Liver (tissue), 3 donors: Measurements from ENCODE around the gene LRRC46.

Experiments
- ATF3 ChIP-seq: IDR thresholded peaks from 2 replicates; pipeline ENCODE4 v1.6.1; 2016; ENCODE audit warnings: antibody characterized with exemption
- CTCF ChIP-seq: fragments of 150-350 bp; IDR thresholded peaks from 2 replicates; pipeline ENCODE4 v1.5.1; 2017; ENCODE audit warnings: improper control_type of control experiment, low read depth, low read length; ENCODE audit not compliant: missing input control
- FOXA1 ChIP-seq: IDR thresholded peaks from 2 replicates; pipeline ENCODE4 v1.6.1; 2016; ENCODE audit warnings: antibody characterized with exemption
- HNF4A ChIP-seq, 2 donors: conservative IDR thresholded peaks; 2 replicates each; pipeline ENCODE4 v1.6.1; 2016; ENCODE audit warnings: antibody characterized with exemption in 2 of 2, mild to moderate bottlenecking in 2 of 2
- JUND ChIP-seq, 2 donors: IDR thresholded peaks; 2 replicates each; pipeline ENCODE4 v1.6.1; 2016; ENCODE audit warnings: antibody characterized with exemption in 2 of 2
- MAX ChIP-seq: IDR thresholded peaks from 2 replicates; pipeline ENCODE4 v1.6.1; 2016; ENCODE audit warnings: antibody characterized with exemption
- RAD21 ChIP-seq, 2 donors: IDR thresholded peaks; 2 replicates each; pipeline ENCODE4 v1.6.1; 2016; ENCODE audit warnings: antibody characterized with exemption in 2 of 2, mild to moderate bottlenecking in 2 of 2
- REST ChIP-seq: IDR thresholded peaks from 2 replicates; pipeline ENCODE4 v1.6.1; 2016; ENCODE audit warnings: antibody characterized with exemption, mild to moderate bottlenecking
- TAF1 ChIP-seq: conservative IDR thresholded peaks from 2 replicates; pipeline ENCODE4 v1.6.1; 2016; ENCODE audit warnings: antibody characterized with exemption, mild to moderate bottlenecking
- YY1 ChIP-seq: IDR thresholded peaks from 2 replicates; pipeline ENCODE4 v1.6.1; 2016; ENCODE audit warnings: antibody characterized with exemption, mild to moderate bottlenecking
- ZBTB33 ChIP-seq: IDR thresholded peaks from 2 replicates; pipeline ENCODE4 v1.6.1; 2016; ENCODE audit warnings: antibody characterized with exemption
- donor health status: healthy.
- donor health status: healthy.

GRCh38 chr17:47808830-47809480 is 22.5 kb upstream of the LRRC46 start:
- TF ChIP-seq RAD21 (IDR thresholded peaks at IDR 0.05) (no peak), CTCF (no peak), TAF1 (no peak), JUND (IDR thresholded peaks at IDR 0.05) (no peak), MAX (no peak), YY1 (no peak), ATF3 (no peak), REST (no peak), ZBTB33 (no peak), FOXA1 (no peak), HNF4A (conservative IDR thresholded peaks at IDR 0.05) (no peak)
